Parathyroid adenoma (tissue), 2 donors: Measurements from ENCODE around the gene CLRN1.

Experiments used
- H2AFZ ChIP-seq: fragments of 300-600 bp; sonication (generic); one replicate; pipeline ENCODE4 v1.7.0; 2017; ENCODE audit warnings: antibody characterized with exemption, mild to moderate bottlenecking
- H3K27ac ChIP-seq: fragments of 300-600 bp; sonication (generic); one replicate; pipeline ENCODE4 v1.7.0; 2017
- H3K27me3 ChIP-seq: fragments of 300-600 bp; sonication (generic); one replicate; pipeline ENCODE4 v1.7.0; 2017; ENCODE audit warnings: low read length; ENCODE audit not compliant: control insufficient read depth, insufficient read depth
- H3K36me3 ChIP-seq: fragments of 300-600 bp; sonication (generic); one replicate; pipeline ENCODE4 v1.7.0; 2017; ENCODE audit warnings: low read length; ENCODE audit not compliant: control insufficient read depth, insufficient read depth
- H3K4me1 ChIP-seq: fragments of 300-600 bp; sonication (generic); one replicate; pipeline ENCODE4 v1.7.0; 2017; ENCODE audit warnings: control low read depth
- H3K4me2 ChIP-seq: fragments of 300-600 bp; sonication (generic); one replicate; pipeline ENCODE4 v1.7.0; 2017; ENCODE audit warnings: low read length
- H3K4me3 ChIP-seq: fragments of 300-600 bp; sonication (generic); one replicate; pipeline ENCODE4 v1.7.0; 2017; ENCODE audit warnings: low read depth, low read length
- H3K79me2 ChIP-seq: fragments of 300-600 bp; sonication (generic); one replicate; pipeline ENCODE4 v1.7.0; 2017; ENCODE audit warnings: control low read depth
- H3K9ac ChIP-seq: fragments of 300-600 bp; sonication (generic); one replicate; pipeline ENCODE4 v1.7.0; 2017; ENCODE audit warnings: mild to moderate bottlenecking
- H3K9me3 ChIP-seq: fragments of 300-600 bp; sonication (generic); one replicate; pipeline ENCODE4 v1.7.0; 2017; ENCODE audit warnings: low read length; ENCODE audit not compliant: control insufficient read depth
- TF ChIP-seq, protein P1 (sequence below): fragments of 300-600 bp; sonication (generic); IDR thresholded peaks from one replicate; pipeline ENCODE4 v1.7.0; 2017; ENCODE audit warnings: antibody characterized with exemption, mild to moderate bottlenecking
- donor health status: primary hyperparathyroidism.

The CLRN1 gene

DNA sequence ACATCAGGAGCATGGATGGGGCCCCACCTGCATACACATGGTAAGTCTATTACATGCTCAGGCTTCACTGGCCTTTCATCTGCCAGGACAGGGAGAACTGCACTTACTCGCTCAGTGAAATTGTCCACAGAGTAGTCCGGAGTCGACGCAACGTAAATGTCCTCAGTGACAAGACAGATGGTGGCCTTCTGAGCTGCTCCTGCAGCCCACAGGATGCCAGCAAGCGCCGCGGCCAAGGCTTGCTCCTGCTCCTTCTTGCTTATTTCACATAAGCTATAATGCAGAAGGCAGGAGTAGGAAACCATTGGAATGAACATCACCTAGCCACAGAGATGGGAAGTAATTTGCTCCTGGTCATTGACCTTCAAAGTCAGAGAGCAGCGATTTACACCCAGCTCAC is 81.7 kb downstream of the CLRN1 start:
- Histone ChIP-seq H3K27ac (no peak overlapping the region), H2AFZ (no peak overlapping the region), H3K4me2 (no peak overlapping the region), H3K9ac (no peak overlapping the region), H3K4me3 (no peak overlapping the region), H3K36me3 (no peaks in the 10 kb centered on the region), H3K4me1 (no peaks in the 10 kb centered on the region), H3K79me2 (no peaks in the 10 kb centered on the region), H3K9me3 (no peaks in the 10 kb centered on the region), H3K27me3 (no peaks in the 10 kb centered on the region)
- TF ChIP-seq, protein P1, sequence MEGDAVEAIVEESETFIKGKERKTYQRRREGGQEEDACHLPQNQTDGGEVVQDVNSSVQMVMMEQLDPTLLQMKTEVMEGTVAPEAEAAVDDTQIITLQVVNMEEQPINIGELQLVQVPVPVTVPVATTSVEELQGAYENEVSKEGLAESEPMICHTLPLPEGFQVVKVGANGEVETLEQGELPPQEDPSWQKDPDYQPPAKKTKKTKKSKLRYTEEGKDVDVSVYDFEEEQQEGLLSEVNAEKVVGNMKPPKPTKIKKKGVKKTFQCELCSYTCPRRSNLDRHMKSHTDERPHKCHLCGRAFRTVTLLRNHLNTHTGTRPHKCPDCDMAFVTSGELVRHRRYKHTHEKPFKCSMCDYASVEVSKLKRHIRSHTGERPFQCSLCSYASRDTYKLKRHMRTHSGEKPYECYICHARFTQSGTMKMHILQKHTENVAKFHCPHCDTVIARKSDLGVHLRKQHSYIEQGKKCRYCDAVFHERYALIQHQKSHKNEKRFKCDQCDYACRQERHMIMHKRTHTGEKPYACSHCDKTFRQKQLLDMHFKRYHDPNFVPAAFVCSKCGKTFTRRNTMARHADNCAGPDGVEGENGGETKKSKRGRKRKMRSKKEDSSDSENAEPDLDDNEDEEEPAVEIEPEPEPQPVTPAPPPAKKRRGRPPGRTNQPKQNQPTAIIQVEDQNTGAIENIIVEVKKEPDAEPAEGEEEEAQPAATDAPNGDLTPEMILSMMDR, result no peak

DNA sequence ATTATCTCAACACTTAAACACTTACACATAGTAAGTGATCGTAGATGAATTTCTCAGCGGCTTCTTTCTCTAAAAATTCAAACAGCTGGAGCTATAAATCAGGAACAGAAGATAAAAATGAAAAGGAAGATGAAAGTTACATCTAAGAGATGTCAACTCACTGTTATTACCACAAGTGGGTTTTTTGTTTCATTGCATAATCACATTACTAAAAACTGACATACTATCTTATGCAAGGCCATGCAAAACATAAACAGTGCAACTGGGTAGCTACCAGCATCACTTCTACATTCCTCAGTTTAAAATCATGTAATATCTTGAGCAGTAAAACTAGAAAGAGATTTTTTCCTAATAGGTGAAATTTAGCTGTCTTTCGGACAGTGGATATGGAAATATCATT is 82.2 kb downstream of the CLRN1 start:
- Histone ChIP-seq H3K4me1 (no peaks in the 10 kb centered on the region), H3K4me2 (no peak overlapping the region), H3K4me3 (no peak overlapping the region), H3K36me3 (no peaks in the 10 kb centered on the region), H3K27ac (no peak overlapping the region), H3K9ac (no peak overlapping the region), H3K79me2 (no peaks in the 10 kb centered on the region), H2AFZ (no peak overlapping the region), H3K9me3 (no peaks in the 10 kb centered on the region), H3K27me3 (no peaks in the 10 kb centered on the region)
- TF ChIP-seq, protein P1, result no peak

DNA sequence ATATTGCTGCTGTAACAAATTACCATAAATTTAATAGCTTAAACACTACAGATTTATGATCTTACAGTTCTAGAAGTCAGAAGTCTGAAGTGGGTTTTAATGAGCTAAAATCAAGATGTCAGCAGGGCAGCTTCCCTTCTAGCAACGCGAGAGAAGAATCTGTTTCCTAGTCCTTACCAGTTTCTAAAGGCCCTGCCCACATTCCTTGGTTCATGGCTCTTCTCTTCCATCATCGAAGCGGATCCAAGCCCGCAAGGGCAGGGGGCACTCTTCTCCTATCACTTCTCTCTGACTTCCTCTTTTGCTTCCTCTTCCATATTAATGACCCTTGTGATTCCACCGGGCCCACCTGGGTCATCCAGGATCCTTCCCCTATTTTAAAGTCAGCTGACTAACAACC is 83.4 kb downstream of the CLRN1 start:
- no peaks in the 10 kb centered on the region for H3K27me3 ChIP-seq
- no peak overlapping the region for H3K4me3 ChIP-seq
- TF ChIP-seq, protein P1, result no peak
- H3K27ac ChIP-seq, result no peak overlapping the region
- no peak overlapping the region for H3K4me2 ChIP-seq
- H2AFZ ChIP-seq, result no peak overlapping the region
- H3K79me2 ChIP-seq, result no peaks in the 10 kb centered on the region
- no peaks in the 10 kb centered on the region for H3K4me1 ChIP-seq
- no peaks in the 10 kb centered on the region for H3K36me3 ChIP-seq
- no peaks in the 10 kb centered on the region for H3K9me3 ChIP-seq
- H3K9ac ChIP-seq, result no peak overlapping the region

DNA sequence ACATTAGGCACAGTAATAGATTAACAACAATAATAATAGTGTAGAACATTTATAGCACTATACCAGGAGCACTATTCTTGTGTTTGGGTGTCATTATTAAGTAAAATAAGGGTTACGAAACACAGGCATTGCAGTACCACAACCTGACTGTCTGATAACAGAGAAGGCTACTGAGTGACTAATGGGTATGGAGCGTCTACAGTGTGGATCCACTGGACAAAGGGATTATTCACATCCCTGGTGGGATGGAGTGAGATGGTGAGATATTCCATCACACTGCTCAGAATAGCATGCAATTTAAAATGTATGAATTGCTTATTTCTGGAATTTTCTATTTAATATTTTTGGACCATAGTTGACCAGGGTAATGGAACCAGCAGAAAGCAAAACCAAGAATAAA is 85.5 kb downstream of the CLRN1 start:
- Histone ChIP-seq H3K4me3 (no peak overlapping the region), H3K9ac (no peak overlapping the region), H3K36me3 (no peaks in the 10 kb centered on the region), H3K27ac (no peak overlapping the region), H3K4me2 (no peak overlapping the region), H3K9me3 (no peaks in the 10 kb centered on the region), H2AFZ (no peak overlapping the region), H3K79me2 (no peaks in the 10 kb centered on the region), H3K4me1 (no peaks in the 10 kb centered on the region), H3K27me3 (no peaks in the 10 kb centered on the region)
- TF ChIP-seq, protein P1, result no peak

DNA sequence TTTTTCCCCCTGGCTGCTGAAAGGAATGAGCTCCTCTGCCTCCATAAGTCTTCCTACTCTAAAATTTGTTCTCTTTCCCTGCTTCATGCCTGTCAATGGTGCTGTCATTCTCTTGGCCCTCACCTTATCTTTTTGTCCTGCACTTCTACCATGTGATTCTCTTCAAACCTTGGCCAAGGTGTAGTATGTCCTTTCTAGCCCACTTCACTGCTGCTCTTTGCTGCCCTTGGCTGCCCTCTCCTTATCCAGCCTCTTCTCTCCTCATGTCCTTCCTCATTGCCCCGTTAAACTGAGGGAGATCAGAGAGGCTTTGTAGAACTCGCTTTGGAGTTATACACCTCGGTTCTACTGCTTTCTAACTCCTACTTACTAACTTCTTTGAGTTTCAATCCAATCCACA is 87.0 kb downstream of the CLRN1 start:
- Histone ChIP-seq H3K9me3 (no peaks in the 10 kb centered on the region), H3K27ac (no peak overlapping the region), H3K4me2 (no peak overlapping the region), H3K36me3 (no peaks in the 10 kb centered on the region), H3K79me2 (no peaks in the 10 kb centered on the region), H2AFZ (no peak overlapping the region), H3K4me3 (no peak overlapping the region), H3K4me1 (no peaks in the 10 kb centered on the region), H3K27me3 (no peaks in the 10 kb centered on the region), H3K9ac (no peak overlapping the region)
- TF ChIP-seq, protein P1, result no peak
